Liver (tissue), 3 donors: ENCODE results near the gene BTN1A1.

Experiments
- EGR1 ChIP-seq, 2 donors: IDR thresholded peaks; 2 replicates each; pipeline ENCODE4 v1.6.1; 2016 to 2018; ENCODE audit warnings: antibody characterized with exemption in 2 of 2, low read depth in 2 of 2
- JUND ChIP-seq, 2 donors: IDR thresholded peaks; 2 replicates each; pipeline ENCODE4 v1.6.1; 2016; ENCODE audit warnings: antibody characterized with exemption in 2 of 2
- SP1 ChIP-seq: IDR thresholded peaks from 2 replicates; pipeline ENCODE4 v1.6.1; 2018; ENCODE audit warnings: antibody characterized with exemption, mild to moderate bottlenecking
- TF ChIP-seq, protein P1 (sequence below): IDR thresholded peaks from 2 replicates; pipeline ENCODE4 v1.6.1; 2016; ENCODE audit warnings: antibody characterized with exemption, mild to moderate bottlenecking
- TF ChIP-seq, protein P2 (sequence below): fragments of 150-350 bp; IDR thresholded peaks from 2 replicates; pipeline ENCODE4 v1.5.1; 2017; ENCODE audit warnings: improper control_type of control experiment, low read depth, low read length; ENCODE audit not compliant: missing input control
- donor health status: healthy.
- donor health status: healthy.

DNA sequence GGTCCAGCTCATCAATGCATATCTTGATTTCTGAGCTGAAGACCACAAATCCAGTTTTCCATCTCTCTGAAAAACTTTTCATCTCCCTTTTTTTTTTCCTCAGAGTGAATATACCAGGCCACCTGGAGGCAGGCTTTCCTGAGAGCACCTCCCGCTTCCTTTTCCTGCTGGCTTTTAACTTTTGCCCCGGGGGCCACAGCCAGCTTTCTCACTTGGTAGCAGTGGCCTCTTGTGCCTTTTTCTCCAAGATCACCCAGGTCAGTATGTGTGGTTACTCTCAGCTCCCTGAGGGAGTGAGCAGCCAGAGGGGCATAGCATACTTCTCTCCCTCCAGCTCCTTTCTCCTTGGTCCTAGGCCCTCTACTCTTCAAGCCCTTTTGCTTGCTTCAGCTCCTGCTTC, at the start of gene BTN1A1:
- TF ChIP-seq, protein P1, sequence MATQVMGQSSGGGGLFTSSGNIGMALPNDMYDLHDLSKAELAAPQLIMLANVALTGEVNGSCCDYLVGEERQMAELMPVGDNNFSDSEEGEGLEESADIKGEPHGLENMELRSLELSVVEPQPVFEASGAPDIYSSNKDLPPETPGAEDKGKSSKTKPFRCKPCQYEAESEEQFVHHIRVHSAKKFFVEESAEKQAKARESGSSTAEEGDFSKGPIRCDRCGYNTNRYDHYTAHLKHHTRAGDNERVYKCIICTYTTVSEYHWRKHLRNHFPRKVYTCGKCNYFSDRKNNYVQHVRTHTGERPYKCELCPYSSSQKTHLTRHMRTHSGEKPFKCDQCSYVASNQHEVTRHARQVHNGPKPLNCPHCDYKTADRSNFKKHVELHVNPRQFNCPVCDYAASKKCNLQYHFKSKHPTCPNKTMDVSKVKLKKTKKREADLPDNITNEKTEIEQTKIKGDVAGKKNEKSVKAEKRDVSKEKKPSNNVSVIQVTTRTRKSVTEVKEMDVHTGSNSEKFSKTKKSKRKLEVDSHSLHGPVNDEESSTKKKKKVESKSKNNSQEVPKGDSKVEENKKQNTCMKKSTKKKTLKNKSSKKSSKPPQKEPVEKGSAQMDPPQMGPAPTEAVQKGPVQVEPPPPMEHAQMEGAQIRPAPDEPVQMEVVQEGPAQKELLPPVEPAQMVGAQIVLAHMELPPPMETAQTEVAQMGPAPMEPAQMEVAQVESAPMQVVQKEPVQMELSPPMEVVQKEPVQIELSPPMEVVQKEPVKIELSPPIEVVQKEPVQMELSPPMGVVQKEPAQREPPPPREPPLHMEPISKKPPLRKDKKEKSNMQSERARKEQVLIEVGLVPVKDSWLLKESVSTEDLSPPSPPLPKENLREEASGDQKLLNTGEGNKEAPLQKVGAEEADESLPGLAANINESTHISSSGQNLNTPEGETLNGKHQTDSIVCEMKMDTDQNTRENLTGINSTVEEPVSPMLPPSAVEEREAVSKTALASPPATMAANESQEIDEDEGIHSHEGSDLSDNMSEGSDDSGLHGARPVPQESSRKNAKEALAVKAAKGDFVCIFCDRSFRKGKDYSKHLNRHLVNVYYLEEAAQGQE = no peak
- TF ChIP-seq, protein P2, sequence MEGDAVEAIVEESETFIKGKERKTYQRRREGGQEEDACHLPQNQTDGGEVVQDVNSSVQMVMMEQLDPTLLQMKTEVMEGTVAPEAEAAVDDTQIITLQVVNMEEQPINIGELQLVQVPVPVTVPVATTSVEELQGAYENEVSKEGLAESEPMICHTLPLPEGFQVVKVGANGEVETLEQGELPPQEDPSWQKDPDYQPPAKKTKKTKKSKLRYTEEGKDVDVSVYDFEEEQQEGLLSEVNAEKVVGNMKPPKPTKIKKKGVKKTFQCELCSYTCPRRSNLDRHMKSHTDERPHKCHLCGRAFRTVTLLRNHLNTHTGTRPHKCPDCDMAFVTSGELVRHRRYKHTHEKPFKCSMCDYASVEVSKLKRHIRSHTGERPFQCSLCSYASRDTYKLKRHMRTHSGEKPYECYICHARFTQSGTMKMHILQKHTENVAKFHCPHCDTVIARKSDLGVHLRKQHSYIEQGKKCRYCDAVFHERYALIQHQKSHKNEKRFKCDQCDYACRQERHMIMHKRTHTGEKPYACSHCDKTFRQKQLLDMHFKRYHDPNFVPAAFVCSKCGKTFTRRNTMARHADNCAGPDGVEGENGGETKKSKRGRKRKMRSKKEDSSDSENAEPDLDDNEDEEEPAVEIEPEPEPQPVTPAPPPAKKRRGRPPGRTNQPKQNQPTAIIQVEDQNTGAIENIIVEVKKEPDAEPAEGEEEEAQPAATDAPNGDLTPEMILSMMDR = no peak
- TF ChIP-seq SP1 (no peak), EGR1 (IDR thresholded peaks at IDR 0.05; ENCODE audit: low read depth in 2 of 2) (no peak), JUND (IDR thresholded peaks at IDR 0.05) (no peak)
